Loucy (cell line): ENCODE data around the gene ZNF784.

Experiments used
- H2AFZ ChIP-seq: fragments of 200-600 bp; sonication (generic); 2 replicates; pipeline ENCODE4 v1.6.0; 2016; ENCODE audit warnings: antibody characterized with exemption, mild to moderate bottlenecking, low read length, moderate library complexity
- H3F3A ChIP-seq: fragments of 200-600 bp; 2 replicates; pipeline ENCODE4 v1.6.0; 2016; ENCODE audit warnings: antibody characterized with exemption, low read depth, mild to moderate bottlenecking
- H3K27me3 ChIP-seq: fragments of 200-600 bp; sonication (generic); 2 replicates; pipeline ENCODE4 v1.6.1; 2014; ENCODE audit warnings: low read length, mild to moderate bottlenecking; ENCODE audit not compliant: insufficient read depth, poor library complexity, severe bottlenecking
- H3K36me3 ChIP-seq: fragments of 200-600 bp; sonication (generic); 2 replicates; pipeline ENCODE4 v1.6.1; 2016; ENCODE audit warnings: low read length; ENCODE audit not compliant: insufficient read depth
- H3K4me1 ChIP-seq: fragments of 200-600 bp; sonication (generic); 2 replicates; pipeline ENCODE4 v1.5.1; 2014; ENCODE audit warnings: low read length, mild to moderate bottlenecking; ENCODE audit not compliant: insufficient read depth, poor library complexity, severe bottlenecking
- H3K4me2 ChIP-seq: fragments of 200-600 bp; sonication (generic); 2 replicates; pipeline ENCODE4 v1.6.0; 2014; ENCODE audit warnings: antibody characterized with exemption, low read length, low read depth, mild to moderate bottlenecking; ENCODE audit not compliant: poor library complexity, severe bottlenecking
- H3K4me3 ChIP-seq: fragments of 200-600 bp; sonication (generic); 2 replicates; pipeline ENCODE4 v1.5.1; 2014; ENCODE audit warnings: low read length, mild to moderate bottlenecking, mixed read lengths; ENCODE audit not compliant: poor library complexity, severe bottlenecking
- H3K79me2 ChIP-seq: fragments of 200-600 bp; sonication (generic); 2 replicates; pipeline ENCODE4 v1.6.1; 2014; ENCODE audit warnings: low read length; ENCODE audit not compliant: insufficient read depth
- H3K9ac ChIP-seq: fragments of 200-600 bp; sonication (generic); 2 replicates; pipeline ENCODE4 v1.6.0; 2014; ENCODE audit warnings: mild to moderate bottlenecking, low read depth, low read length, moderate library complexity; ENCODE audit not compliant: poor library complexity, severe bottlenecking
- H3K9me2 ChIP-seq: fragments of 200-600 bp; sonication (generic); replicated peaks from 2 replicates; pipeline ENCODE4 v1.6.1; 2016; ENCODE audit warnings: low read depth, low read length, mixed read lengths
- H3K9me3 ChIP-seq: fragments of 200-600 bp; sonication (generic); 2 replicates; pipeline ENCODE4 v1.6.1; 2014; ENCODE audit warnings: mild to moderate bottlenecking, antibody characterized with exemption, low read length, low read depth; ENCODE audit not compliant: insufficient read depth
- H4K20me1 ChIP-seq: fragments of 200-600 bp; sonication (generic); 2 replicates; pipeline ENCODE4 v1.6.0; 2014; ENCODE audit warnings: antibody characterized with exemption, low read length, mild to moderate bottlenecking; ENCODE audit not compliant: insufficient read depth, poor library complexity, severe bottlenecking
- CTCF ChIP-seq: fragments of 200-600 bp; sonication (generic); conservative IDR thresholded peaks from 2 replicates; pipeline ENCODE4 v1.5.1; 2014; ENCODE audit warnings: mild to moderate bottlenecking, antibody characterized with exemption, low read length
- EZH2phosphoT487 ChIP-seq: fragments of 200-600 bp; IDR thresholded peaks from 2 replicates; pipeline ENCODE4 v1.6.1; 2018; ENCODE audit warnings: antibody characterized with exemption, mild to moderate bottlenecking, moderate library complexity, borderline replicate concordance

Gene ZNF784

GRCh38 chr19:55637534-55637933, 13.2 kb upstream of the ZNF784 start:
- Histone ChIP-seq H3K9me2 (no peaks in the 10 kb centered on the region), H3K4me1 (peaks cover 40% of the 10 kb centered on the region), H4K20me1 (peaks cover 8% of the 10 kb centered on the region), H3K79me2 (peaks cover 53% of the 10 kb centered on the region), H3K4me3 (no peak overlapping the region), H3K9ac (no peak overlapping the region), H3F3A (no peaks in the 10 kb centered on the region), H3K27me3 (no peaks in the 10 kb centered on the region), H3K9me3 (no peaks in the 10 kb centered on the region), H3K36me3 (no peaks in the 10 kb centered on the region), H3K4me2 (peak overlapping the region; percentile 99), H2AFZ (no peak overlapping the region)
- TF ChIP-seq CTCF, result no peak
- TF ChIP-seq EZH2phosphoT487, result no peak

- Histone ChIP-seq H3K9ac (peak overlapping the region; percentile 96), H3K4me2 (peak overlapping the region; percentile 99), H3K9me2 (no peaks in the 10 kb centered on the region), H3F3A (no peaks in the 10 kb centered on the region), H3K9me3 (no peaks in the 10 kb centered on the region), H3K36me3 (no peaks in the 10 kb centered on the region), H3K4me3 (peak overlapping the region; percentile 96), H4K20me1 (peaks cover 8% of the 10 kb centered on the region), H3K27me3 (no peaks in the 10 kb centered on the region), H2AFZ (no peak overlapping the region), H3K79me2 (peaks cover 46% of the 10 kb centered on the region), H3K4me1 (peaks cover 37% of the 10 kb centered on the region)
- no peak for TF ChIP-seq EZH2phosphoT487
- no peak for TF ChIP-seq CTCF
Observed at GRCh38 chr19:55636723-55637122, 12.4 kb upstream of the ZNF784 start.

- H3K9ac ChIP-seq, result peak overlapping the region; percentile 96
- H3F3A ChIP-seq, result no peaks in the 10 kb centered on the region
- H3K4me1 ChIP-seq, result peaks cover 30% of the 10 kb centered on the region
- H3K4me2 ChIP-seq, result peak overlapping the region; percentile 99
- no peaks in the 10 kb centered on the region for H3K9me3 ChIP-seq
- H3K4me3 ChIP-seq, result peak overlapping the region; percentile 96
- no peaks in the 10 kb centered on the region for H3K27me3 ChIP-seq
- peaks cover 39% of the 10 kb centered on the region for H3K79me2 ChIP-seq
- H3K36me3 ChIP-seq, result no peaks in the 10 kb centered on the region
- TF ChIP-seq EZH2phosphoT487 (no peak), CTCF (no peak)
- peaks cover 8% of the 10 kb centered on the region for H4K20me1 ChIP-seq
- no peak overlapping the region for H2AFZ ChIP-seq
- no peaks in the 10 kb centered on the region for H3K9me2 ChIP-seq
Observed at GRCh38 chr19:55635856-55636440, 11.6 kb upstream of the ZNF784 start.
